HG02798 (cell line): ENCODE measurements around the gene ID3.
"Not testable (repeated sequence)": the region's sequence is repeated elsewhere in the genome, so short reads cannot be mapped to it uniquely, and the experiment has no call there.

Experiments used
- ATAC-seq: cut with Tn5 transposase; IDR thresholded peaks from one replicate; pipeline ENCODE4 v1.9.1; 2021; ENCODE audit warnings: mild to moderate bottlenecking; ENCODE audit not compliant: unreplicated experiment, poor library complexity

ID3 gene

DNA sequence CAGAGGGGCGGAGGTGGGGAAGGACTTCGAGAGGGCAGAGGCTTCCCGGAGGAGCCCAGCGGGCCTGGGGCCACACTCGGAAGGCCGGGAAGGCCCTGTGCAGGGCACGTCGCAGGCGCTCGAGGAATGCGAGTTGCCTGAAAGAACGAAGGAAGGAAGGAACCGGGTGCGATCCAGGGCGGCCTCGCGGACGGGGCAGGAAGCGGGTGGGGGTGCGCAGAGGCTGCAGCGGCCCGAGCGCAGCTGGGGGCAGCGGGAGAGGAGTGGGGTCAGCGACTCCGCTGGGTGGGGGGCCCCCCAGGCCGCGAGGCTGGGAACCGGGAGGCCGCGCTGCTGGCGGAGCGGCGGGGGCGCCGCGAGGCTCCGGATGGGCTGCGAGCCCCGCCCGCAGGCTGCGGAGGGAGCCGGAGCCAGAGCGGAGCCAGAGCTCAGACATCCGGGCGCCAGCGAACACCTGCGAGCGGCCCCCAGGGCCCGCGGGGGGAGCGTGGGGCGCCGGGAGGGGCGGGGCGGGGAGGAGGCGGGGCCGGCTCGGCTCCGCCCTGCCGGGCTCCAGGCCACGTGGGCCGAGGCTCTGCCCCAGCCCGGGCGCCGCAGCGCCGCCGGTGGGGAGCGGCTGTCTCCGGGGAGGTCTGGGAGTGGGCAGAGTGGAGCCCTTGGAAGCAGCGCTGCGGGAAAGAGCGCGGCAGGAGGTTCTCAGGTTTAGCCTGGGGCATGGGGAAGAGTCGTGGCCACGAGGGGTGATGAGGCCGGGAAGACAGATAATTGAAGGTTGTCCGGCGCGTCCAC lies 4.6 kb downstream of the ID3 start:
- ATAC-seq: peak; percentile 57

DNA sequence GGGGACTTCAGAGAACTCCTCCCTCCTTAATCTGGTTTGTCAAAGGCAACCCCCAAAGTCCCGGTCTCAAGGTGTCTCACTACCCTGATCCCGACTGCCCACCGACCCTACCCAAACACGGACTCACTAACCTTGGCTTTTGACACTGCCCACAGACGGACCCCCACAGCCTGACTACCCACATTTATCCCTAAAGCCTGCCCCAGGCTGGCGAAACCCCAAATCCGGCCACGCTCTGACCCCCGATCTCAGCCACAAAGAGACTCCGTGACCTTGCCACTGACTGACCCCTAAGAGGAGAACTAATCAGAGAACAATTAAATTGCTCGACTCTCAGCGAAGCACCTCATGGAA lies 5.2 kb downstream of the ID3 start:
- ATAC-seq: no peak

GRCh38 chr1:23553231-23554126 lies 5.8 kb downstream of the ID3 start:
- ATAC-seq: no peak

GRCh38 chr1:23551849-23552248 lies 7.5 kb downstream of the ID3 start:
- ATAC-seq: no peak

DNA sequence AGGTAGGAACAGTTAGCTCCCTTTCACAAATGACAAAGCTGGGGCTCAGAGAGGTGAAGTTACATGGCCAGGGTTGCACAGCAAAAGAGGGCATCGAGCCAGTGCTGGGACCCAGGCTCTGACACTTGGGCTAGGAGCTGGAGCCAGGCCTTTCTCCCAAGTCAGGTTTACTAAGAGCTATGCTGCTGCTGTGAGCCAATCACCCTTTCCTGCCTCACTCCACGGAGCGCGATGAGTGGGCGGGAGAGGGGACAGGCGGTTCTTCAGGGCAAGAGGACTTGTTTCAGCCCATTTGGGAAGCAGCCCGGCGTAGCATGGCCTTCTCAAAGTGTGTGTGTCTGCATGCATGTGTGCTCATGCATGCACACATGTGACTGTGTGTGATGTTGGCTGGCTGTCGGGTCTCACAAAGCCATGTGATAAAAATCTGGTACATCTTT lies 10.6 kb downstream of the ID3 start:
- ATAC-seq: no peak

DNA sequence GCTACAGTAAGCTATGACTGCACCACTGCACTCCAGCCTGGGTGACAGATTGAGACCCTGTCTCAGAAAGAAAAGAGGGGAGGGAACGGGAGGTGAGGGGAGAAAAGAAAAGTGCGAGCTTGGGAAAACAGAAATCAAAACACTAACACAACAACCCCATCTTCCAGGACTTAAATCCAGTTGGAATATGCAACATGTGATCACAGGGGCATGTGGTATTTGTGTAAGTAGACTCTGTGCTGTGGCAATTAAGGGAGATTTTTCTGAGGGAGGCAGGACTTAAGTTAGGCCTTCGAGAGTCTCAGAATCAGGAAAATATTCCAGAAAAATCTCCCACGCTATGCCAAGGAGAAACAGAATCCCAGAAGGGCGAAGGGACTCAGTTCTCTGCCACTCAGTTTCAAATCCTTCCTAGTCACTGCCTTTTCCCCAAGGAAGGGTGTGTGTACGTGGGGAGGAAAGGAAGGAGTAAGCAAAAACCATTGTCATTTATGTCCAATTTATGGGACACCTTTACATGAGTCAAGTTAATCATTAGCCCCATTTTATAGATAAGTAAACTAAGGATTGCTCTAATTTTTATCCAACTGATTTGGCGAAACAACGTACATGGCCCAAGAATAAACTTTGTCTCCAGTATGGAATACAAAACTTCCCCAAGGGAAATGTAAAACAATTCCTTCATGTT lies 12.3 kb downstream of the ID3 start:
- no peak for ATAC-seq

DNA sequence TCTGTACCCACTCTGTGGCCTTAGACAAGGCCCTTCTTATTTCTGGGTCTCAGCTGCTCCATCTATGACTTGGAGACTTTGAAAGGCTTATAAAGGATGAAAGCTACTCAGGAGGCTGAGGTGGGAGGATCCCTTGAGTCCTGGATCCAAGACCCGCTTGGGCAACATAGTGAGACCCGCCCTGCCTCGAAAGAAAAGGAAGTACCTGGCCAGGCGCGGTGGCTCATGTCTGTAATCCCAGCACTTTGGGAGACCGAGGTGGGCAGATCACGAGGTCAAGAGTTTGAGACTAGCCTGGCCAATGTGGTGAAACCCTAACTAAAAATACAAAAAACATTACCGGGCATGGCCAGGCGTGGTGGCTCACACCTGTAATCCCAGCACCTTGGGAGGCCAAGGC lies 13.4 kb downstream of the ID3 start:
- ATAC-seq: no peak

DNA sequence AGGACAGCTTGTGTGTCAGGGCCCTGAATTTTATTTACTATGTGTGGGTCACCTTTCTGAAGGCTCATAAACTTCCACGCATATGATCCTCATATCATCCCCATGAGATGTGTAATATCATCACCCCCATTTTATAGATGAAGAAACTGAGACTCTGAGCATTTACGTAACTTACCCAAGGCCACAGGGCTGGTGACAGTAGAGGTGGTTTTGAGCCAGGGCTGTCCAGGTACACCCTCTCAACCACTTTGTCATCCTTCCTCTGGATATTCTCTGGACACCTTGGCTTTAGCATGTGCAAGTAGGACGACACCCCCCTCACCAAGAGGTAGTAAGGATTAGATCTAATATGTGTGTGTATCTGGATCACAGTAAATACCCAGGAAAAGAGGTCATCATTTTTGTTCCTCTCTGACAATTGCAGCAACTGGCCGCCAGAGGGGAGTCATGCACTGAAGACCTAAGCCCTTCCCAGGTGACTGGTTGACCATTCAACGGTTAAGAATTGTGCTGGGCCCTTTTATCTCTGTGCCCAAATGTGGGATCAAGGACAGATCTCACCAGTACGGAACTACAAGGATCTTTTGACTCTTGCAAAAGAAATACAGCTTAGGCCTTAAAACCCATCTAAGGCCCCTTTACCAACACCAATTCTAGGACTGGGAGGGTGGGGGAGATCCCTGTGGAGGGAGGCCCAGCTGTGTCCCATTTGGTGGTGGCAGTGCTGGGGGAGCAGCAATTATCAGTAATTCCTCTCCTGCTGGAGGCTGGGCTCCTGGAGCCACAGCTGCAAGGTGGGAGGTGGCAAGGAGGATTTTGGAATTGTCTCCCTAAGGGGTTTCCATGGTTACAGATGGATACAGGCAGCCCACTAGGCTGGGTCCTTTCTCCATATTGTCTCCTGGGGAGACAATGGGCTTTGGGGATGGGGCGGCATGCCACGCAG lies 14.6 kb downstream of the ID3 start:
- no peak for ATAC-seq

DNA sequence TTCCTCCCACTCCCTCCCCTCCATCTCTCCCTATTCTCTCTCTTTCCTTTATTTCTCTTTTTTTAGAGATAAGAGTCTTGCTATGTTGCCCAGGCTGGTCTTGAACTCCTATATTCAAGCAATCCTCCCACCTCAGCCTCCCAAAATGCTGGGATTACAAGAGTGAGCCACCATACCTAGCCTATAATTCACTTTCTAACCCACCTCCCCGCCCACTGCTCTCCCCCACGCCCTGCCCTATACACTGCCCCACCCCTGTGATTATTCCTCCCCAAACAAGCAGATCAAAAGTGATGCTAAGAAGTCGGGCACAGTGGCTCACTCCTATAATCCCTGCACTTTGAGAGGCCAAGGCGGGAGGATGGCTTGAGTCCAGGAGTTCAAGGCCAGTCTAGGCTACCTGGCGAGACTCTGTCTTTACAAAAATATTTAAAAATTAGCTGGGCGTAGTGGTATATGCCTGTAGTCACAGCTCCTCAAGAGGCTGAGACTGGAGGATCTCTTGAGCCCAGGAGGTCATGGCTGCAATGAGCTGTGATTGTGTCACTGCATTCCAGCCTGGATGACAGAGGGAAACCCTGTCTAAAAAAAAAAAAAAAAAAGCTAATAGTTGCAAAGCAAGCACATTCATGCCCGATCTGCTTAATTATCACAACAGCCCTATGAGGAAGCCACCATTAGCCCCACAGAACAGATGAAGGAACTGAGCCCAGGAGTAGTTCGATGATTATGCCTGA lies 15.4 kb downstream of the ID3 start:
- no peak for ATAC-seq

DNA sequence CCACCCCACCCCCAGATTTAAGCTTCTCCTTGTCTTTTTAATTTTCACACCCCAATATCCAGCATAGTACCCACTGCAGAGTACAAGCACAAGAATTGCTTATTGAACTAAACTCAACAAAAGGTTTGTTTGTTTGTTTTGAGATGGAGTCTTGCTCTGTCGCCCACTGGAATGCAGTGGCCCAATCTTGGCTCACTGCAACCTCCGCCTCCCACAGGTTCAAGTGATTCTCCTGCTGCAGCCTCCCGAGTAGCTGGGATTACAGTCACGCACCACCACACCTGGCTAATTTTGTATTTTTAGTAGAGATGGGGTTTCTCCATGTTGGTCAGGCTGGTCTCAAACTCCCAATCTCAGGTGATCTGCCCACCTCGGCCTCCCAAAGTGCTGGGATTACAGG lies 16.4 kb downstream of the ID3 start:
- ATAC-seq: not testable (repeated sequence)

GRCh38 chr1:23539698-23540266 lies 19.5 kb downstream of the ID3 start:
- ATAC-seq: peak; percentile 84

DNA sequence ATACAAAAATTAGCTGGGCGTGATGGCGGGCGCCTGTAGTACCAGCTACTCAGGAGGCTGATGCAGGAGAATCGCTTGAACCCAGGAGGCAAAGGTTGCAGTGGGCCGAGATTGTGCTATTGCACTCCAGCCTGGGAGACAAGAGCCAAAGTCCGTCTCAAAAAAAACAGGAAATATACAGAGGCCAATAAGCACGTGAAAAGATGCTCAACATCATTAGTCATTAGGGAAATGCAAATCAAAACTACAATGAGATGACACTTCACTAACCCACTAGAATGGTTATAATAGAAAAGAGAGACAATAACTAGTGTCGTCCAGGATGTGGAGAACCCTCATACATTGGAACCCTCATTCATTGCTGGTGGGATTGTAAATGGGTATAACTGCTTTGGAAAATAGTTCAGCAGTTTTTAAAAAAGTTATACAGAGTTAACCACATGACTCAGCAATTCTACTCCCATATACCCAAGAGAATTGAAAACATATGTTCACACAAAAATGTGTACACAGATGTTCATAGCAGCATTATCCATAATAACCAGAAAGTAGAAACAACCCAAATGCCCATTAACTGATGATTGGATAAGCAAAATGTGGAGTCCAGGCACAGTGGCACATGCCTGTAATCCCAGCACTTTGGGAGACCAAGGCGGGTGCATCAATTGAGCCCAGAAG lies 21.9 kb downstream of the ID3 start:
- ATAC-seq: no peak

- ATAC-seq: no peak
Observed at GRCh38 chr1:23533246-23534023, 25.9 kb downstream of the ID3 start.

DNA sequence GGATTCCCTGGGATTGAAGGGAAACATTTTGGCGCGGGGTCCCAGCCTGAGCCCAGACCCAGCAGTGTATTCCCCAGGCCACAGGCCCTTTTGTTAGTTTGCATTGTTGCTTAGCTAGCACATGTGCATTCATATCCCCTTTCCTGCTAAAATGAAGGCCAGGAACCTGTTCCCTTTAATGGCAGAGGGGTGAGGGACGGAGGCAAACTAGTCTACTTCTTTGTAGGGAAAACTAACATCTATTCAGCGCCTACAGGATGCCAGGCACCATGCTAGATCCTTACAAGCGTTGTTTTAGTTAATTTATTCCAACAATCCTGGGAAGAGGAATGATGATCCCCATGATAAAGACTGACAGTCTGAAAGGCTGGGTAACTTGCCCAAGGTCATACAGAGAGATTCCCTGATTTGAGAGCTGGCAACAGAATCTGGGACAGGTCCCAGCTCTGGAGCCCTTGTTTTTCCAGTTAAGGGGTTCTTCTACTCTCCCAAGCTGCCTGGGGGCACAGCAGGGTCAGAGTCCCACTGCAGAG lies 27.7 kb downstream of the ID3 start:
- ATAC-seq: no peak

DNA sequence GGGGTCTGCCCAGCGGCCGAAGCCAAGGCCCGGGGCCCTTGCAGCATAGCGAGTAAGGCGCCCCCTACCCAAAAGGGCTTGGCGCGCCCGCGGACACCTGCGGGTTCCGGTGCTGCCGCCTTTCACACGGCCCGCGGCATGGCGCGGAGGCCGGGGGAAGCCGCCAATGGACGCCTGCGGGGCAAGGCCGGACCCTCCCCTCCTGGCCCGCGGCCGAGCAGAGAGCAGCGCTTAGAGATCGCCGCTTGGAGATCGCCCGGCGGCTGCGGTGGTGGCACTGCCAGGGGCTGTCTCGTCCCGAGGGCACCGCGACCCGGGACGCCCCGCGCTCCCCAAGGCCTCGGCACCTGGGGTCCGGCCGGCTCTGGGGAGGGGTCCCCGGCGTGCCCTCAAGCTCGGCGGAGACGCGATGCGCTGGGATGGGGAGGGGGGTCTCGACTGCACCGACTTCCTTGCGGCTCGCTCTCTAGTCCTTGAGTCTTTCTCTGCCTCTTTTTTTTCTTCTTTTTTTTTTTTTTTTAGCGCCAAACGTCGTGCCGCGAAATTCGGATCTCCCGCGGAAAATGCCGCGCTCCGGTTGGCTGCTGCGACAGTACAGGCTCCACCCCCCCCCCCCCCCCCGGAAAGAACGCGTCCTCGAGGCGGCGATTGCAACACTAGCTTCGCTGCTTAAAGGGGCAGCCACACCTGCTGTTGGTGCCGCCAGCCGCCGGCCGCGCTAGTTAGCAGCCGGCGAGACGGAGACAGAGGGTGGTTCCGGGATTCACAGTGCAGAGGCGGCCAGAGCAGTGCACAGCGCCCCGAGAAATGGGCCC lies 28.3 kb downstream of the ID3 start, which contains the start of gene E2F2:
Gene E2F2 (minus strand): TSS at position 487 of the 815 bp plus-strand sequence. CDS start 440 bp downstream, at position 47.
- ATAC-seq: peak; percentile 58

DNA sequence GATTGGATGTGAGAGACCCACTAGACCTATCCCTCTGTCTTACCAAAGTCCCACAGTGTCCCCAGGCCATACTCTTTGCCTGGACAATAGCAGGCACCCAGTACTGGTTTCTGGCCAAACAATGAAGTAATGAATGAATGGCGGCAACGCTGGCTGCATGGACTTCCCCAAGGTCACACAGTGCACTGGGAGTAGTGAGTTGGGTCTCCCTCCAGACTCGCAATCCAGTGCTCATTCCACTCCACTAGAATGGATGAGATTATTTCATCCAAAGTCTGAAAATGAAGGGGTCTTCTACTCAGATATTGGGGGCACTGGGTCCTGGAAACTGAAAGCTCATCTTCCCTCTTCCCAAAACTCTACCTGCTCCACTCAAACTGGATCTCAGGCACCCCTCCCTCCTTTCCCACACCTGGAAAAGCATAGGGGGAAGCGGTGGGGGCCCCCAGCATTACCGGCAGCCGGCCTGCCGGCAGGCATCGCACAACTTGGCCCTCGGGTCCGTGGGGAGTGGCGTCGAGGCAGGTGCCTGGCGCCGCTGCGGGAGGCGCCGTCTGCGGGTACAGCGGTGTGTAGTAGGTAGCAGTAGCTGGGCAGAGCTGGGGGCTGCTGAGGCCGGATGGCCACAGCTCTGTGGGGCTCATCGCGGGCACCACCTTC lies 29.1 kb downstream of the ID3 start:
- ATAC-seq: no peak
